Liver (tissue), 9 donors: Measurements from ENCODE around the gene HNF4A. TPM values are rescaled to one million over a fixed set of nuclear protein-coding genes. Genes with fewer than 3 reads are reported as not detected.

ENCODE experiments used
- DNase-seq: peaks from one replicate; pipeline ENCODE4 v3.0.0-alpha.2; 2017; ENCODE audit warnings: low spot score
- H3K27ac ChIP-seq, 2 donors: one replicate each; pipeline ENCODE4 v1.7.0; 2013; ENCODE audit warnings: inconsistent platforms in 2 of 2, low read length in 2 of 2, control low read depth in 1 of 2, low read depth in 1 of 2, mild to moderate bottlenecking in 1 of 2
- H3K27me3 ChIP-seq, 4 donors: one replicate each; pipeline versions ENCODE4 v1.6.1 to v1.7.0; 2013; ENCODE audit warnings: low read length in 3 of 4, inconsistent platforms in 1 of 4, mild to moderate bottlenecking in 1 of 4, moderate library complexity in 1 of 4; ENCODE audit not compliant: control insufficient read depth in 4 of 4, insufficient read depth in 4 of 4
- H3K36me3 ChIP-seq, 4 donors: one replicate each; pipeline versions ENCODE4 v1.6.1 to v1.7.0; 2013; ENCODE audit warnings: low read length in 3 of 4, mild to moderate bottlenecking in 3 of 4, low read depth in 1 of 4, moderate library complexity in 1 of 4; ENCODE audit not compliant: control insufficient read depth in 4 of 4, insufficient read depth in 3 of 4
- H3K4me1 ChIP-seq, 4 donors: one replicate each; pipeline versions ENCODE4 v1.6.1 to v1.7.0; 2013; ENCODE audit warnings: low read length in 3 of 4, mild to moderate bottlenecking in 3 of 4, moderate library complexity in 1 of 4; ENCODE audit not compliant: control insufficient read depth in 4 of 4, insufficient read depth in 4 of 4
- H3K4me3 ChIP-seq, 3 donors: one replicate each; pipeline versions ENCODE4 v1.6.1 to v1.7.0; 2013; ENCODE audit warnings: low read length in 3 of 3, control low read depth in 1 of 3, low read depth in 1 of 3, mild to moderate bottlenecking in 1 of 3
- H3K9ac ChIP-seq, 2 donors: one replicate each; pipeline ENCODE4 v1.7.0; 2013; ENCODE audit warnings: low read length in 2 of 2, mild to moderate bottlenecking in 2 of 2, moderate library complexity in 2 of 2, control low read depth in 1 of 2, low read depth in 1 of 2
- H3K9me3 ChIP-seq, 4 donors: one replicate each; pipeline versions ENCODE4 v1.6.1 to v1.7.0; 2013; ENCODE audit warnings: low read length in 3 of 4; ENCODE audit not compliant: control insufficient read depth in 4 of 4
- CTCF ChIP-seq: fragments of 150-350 bp; IDR thresholded peaks from 2 replicates; pipeline ENCODE4 v1.5.1; 2017; ENCODE audit warnings: improper control_type of control experiment, low read depth, low read length; ENCODE audit not compliant: missing input control
- EGR1 ChIP-seq, 2 donors: IDR thresholded peaks; 2 replicates each; pipeline ENCODE4 v1.6.1; 2016 to 2018; ENCODE audit warnings: antibody characterized with exemption in 2 of 2, low read depth in 2 of 2
- FOXA1 ChIP-seq: IDR thresholded peaks from 2 replicates; pipeline ENCODE4 v1.6.1; 2016; ENCODE audit warnings: antibody characterized with exemption
- FOXA2 ChIP-seq: IDR thresholded peaks from 2 replicates; pipeline ENCODE4 v1.6.1; 2016; ENCODE audit warnings: antibody characterized with exemption
- GABPA ChIP-seq, 2 donors: IDR thresholded peaks in 1 of 2; conservative IDR thresholded peaks in 1 of 2; 2 replicates each; pipeline ENCODE4 v1.6.1; 2016; ENCODE audit warnings: antibody characterized with exemption in 2 of 2, mild to moderate bottlenecking in 1 of 2, moderate library complexity in 1 of 2
- HNF4A ChIP-seq, 2 donors: conservative IDR thresholded peaks; 2 replicates each; pipeline ENCODE4 v1.6.1; 2016; ENCODE audit warnings: antibody characterized with exemption in 2 of 2, mild to moderate bottlenecking in 2 of 2
- HNF4G ChIP-seq: IDR thresholded peaks from 2 replicates; pipeline ENCODE4 v1.6.1; 2016; ENCODE audit warnings: antibody characterized with exemption
- MAX ChIP-seq: IDR thresholded peaks from 2 replicates; pipeline ENCODE4 v1.6.1; 2016; ENCODE audit warnings: antibody characterized with exemption
- NR2F2 ChIP-seq: IDR thresholded peaks from 2 replicates; pipeline ENCODE4 v1.6.1; 2016; ENCODE audit warnings: antibody characterized with exemption
- RAD21 ChIP-seq, 2 donors: IDR thresholded peaks; 2 replicates each; pipeline ENCODE4 v1.6.1; 2016; ENCODE audit warnings: antibody characterized with exemption in 2 of 2, mild to moderate bottlenecking in 2 of 2
- RXRA ChIP-seq, 2 donors: IDR thresholded peaks; 2 replicates each; pipeline ENCODE4 v1.6.1; 2017 to 2018; ENCODE audit warnings: antibody characterized with exemption in 2 of 2, mild to moderate bottlenecking in 1 of 2
- SP1 ChIP-seq: IDR thresholded peaks from 2 replicates; pipeline ENCODE4 v1.6.1; 2018; ENCODE audit warnings: antibody characterized with exemption, mild to moderate bottlenecking
- YY1 ChIP-seq: IDR thresholded peaks from 2 replicates; pipeline ENCODE4 v1.6.1; 2016; ENCODE audit warnings: antibody characterized with exemption, mild to moderate bottlenecking
- WGBS: extraction: QIAGEN DNeasy Blood & Tissue Kit; methylation state at CpG from one replicate; pipeline ENCODE4 v1.1.7; 2013; 5-methylcytosine and 5-hydroxymethylcytosine counted together
- polyA plus RNA-seq, 2 donors: library from polyadenylated mRNA; stranded (reverse) in 1 of 2; unstranded in 1 of 2; fragments of 200-250 nt in 1 of 2; fragments of >200 nt in 1 of 2; fragmentation: Nextera tagmentation in 1 of 2; extraction: Ambion mirVana in 1 of 2; gene quantifications; one replicate each; pipeline versions ENCODE4 v1.2.1 to v1.2.3, GENCODE V29; 2013 to 2015
- total RNA-seq, 2 donors: library from RNA; depleted of rRNA; stranded (reverse); fragments of >200 nt; gene quantifications; one replicate each; pipeline ENCODE4 v1.2.3, GENCODE V29; 2014
- TF ChIP-seq, protein P1 (sequence below): IDR thresholded peaks from 2 replicates; pipeline ENCODE4 v1.6.1; 2016; ENCODE audit warnings: antibody characterized with exemption, mild to moderate bottlenecking
- TF ChIP-seq, protein P2 (sequence below): IDR thresholded peaks from 2 replicates; pipeline ENCODE4 v1.6.1; 2016; ENCODE audit warnings: antibody characterized with exemption
- TF ChIP-seq, protein P3 (sequence below): IDR thresholded peaks from 2 replicates; pipeline ENCODE4 v1.6.1; 2016; ENCODE audit warnings: antibody characterized with exemption
- donor health status: healthy.
- donor health status: healthy.
- donor health status: healthy.
- donor health status: healthy.
- donor health status: healthy.

HNF4A gene
- total and polyA plus RNA-seq, 4 donors, result 51.7 to 171 (median 86.0) TPM

DNA sequence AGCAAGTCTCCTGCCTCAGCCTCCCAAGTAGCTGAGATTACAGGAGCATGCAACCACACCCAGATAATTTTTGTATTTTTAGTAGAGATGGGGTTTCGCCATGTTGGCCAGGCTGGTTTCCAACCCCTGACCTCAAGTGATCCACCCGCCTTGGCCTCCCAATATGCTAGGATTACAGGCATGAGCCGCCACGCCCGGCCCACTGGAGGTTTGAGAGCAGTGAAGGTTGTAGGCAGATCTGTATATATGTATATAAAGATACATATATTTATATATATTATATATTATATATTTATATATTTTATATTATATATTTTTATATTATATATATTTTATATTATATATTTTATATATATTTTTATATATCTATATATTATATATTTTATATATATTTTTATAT is 82.0 kb downstream of the HNF4A start:
- Histone ChIP-seq H3K27ac (no peak overlapping the region), H3K9me3 (no peaks in the 10 kb centered on the region), H3K9ac (no peak overlapping the region), H3K4me1 (peaks cover 2 to 25% (median 13%) of the 10 kb centered on the region in 4 donors), H3K4me3 (no peak overlapping the region), H3K27me3 (no peaks in the 10 kb centered on the region), H3K36me3 (no peaks in the 10 kb centered on the region)
- TF ChIP-seq, protein P1, sequence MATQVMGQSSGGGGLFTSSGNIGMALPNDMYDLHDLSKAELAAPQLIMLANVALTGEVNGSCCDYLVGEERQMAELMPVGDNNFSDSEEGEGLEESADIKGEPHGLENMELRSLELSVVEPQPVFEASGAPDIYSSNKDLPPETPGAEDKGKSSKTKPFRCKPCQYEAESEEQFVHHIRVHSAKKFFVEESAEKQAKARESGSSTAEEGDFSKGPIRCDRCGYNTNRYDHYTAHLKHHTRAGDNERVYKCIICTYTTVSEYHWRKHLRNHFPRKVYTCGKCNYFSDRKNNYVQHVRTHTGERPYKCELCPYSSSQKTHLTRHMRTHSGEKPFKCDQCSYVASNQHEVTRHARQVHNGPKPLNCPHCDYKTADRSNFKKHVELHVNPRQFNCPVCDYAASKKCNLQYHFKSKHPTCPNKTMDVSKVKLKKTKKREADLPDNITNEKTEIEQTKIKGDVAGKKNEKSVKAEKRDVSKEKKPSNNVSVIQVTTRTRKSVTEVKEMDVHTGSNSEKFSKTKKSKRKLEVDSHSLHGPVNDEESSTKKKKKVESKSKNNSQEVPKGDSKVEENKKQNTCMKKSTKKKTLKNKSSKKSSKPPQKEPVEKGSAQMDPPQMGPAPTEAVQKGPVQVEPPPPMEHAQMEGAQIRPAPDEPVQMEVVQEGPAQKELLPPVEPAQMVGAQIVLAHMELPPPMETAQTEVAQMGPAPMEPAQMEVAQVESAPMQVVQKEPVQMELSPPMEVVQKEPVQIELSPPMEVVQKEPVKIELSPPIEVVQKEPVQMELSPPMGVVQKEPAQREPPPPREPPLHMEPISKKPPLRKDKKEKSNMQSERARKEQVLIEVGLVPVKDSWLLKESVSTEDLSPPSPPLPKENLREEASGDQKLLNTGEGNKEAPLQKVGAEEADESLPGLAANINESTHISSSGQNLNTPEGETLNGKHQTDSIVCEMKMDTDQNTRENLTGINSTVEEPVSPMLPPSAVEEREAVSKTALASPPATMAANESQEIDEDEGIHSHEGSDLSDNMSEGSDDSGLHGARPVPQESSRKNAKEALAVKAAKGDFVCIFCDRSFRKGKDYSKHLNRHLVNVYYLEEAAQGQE, result no peak
- TF ChIP-seq RXRA (IDR thresholded peaks at IDR 0.05), result no peak
- no peak for TF ChIP-seq FOXA2
- TF ChIP-seq RAD21 (IDR thresholded peaks at IDR 0.05), result no peak
- TF ChIP-seq FOXA1, result no peak
- TF ChIP-seq, protein P2, sequence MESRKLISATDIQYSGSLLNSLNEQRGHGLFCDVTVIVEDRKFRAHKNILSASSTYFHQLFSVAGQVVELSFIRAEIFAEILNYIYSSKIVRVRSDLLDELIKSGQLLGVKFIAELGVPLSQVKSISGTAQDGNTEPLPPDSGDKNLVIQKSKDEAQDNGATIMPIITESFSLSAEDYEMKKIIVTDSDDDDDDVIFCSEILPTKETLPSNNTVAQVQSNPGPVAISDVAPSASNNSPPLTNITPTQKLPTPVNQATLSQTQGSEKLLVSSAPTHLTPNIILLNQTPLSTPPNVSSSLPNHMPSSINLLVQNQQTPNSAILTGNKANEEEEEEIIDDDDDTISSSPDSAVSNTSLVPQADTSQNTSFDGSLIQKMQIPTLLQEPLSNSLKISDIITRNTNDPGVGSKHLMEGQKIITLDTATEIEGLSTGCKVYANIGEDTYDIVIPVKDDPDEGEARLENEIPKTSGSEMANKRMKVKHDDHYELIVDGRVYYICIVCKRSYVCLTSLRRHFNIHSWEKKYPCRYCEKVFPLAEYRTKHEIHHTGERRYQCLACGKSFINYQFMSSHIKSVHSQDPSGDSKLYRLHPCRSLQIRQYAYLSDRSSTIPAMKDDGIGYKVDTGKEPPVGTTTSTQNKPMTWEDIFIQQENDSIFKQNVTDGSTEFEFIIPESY, result no peak
- TF ChIP-seq, protein P3, sequence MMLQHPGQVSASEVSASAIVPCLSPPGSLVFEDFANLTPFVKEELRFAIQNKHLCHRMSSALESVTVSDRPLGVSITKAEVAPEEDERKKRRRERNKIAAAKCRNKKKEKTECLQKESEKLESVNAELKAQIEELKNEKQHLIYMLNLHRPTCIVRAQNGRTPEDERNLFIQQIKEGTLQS, result no peak
- TF ChIP-seq SP1, result no peak
- no peak for TF ChIP-seq NR2F2
- TF ChIP-seq MAX, result no peak
- TF ChIP-seq HNF4G, result no peak
- no peak for TF ChIP-seq EGR1 (IDR thresholded peaks at IDR 0.05; ENCODE audit: low read depth in 2 of 2)
- TF ChIP-seq GABPA (IDR thresholded peaks at IDR 0.05 in 1 of 2, conservative IDR thresholded peaks at IDR 0.05 in 1 of 2), result no peak
- TF ChIP-seq YY1, result no peak
- 99% methylated on average over 5 of the region's 5 CpGs for WGBS
- no peak for DNase-seq

DNA sequence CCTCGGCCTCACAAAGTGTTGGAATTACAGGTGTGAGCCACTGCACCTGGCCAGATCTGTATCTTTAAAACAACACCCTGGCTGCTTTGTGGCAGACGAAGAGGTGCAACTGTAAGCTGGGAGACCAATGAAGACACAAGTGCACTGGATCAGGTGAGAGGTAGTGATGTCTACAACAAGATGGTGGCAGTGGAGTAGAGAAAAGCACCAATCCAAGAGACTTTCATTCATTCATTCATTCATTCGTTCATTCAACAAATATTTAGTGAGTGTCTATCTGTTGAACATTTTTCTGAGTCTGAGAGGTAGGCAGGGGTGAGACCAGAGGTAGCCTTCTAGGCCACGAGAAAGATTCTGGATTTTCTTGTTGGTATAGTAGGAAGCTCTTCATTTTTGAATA is 83.3 kb downstream of the HNF4A start:
- no peak for DNase-seq
- H3K27ac ChIP-seq, result no peak overlapping the region
- H3K4me3 ChIP-seq, result no peak overlapping the region
- H3K9me3 ChIP-seq, result no peaks in the 10 kb centered on the region
- H3K36me3 ChIP-seq, result no peaks in the 10 kb centered on the region
- WGBS, result 83% methylated on average over 4 of the region's 4 CpGs
- H3K27me3 ChIP-seq, result no peaks in the 10 kb centered on the region
- H3K9ac ChIP-seq, result no peak overlapping the region
- peaks cover 4 to 23% (median 13%) of the 10 kb centered on the region in 4 donors for H3K4me1 ChIP-seq
- TF ChIP-seq EGR1 (IDR thresholded peaks at IDR 0.05; ENCODE audit: low read depth in 2 of 2) (no peak), RXRA (IDR thresholded peaks at IDR 0.05) (no peak), YY1 (no peak), MAX (no peak), RAD21 (IDR thresholded peaks at IDR 0.05) (no peak), HNF4A (conservative IDR thresholded peaks at IDR 0.05) (no peak), NR2F2 (no peak), FOXA1 (no peak), SP1 (no peak), GABPA (IDR thresholded peaks at IDR 0.05 in 1 of 2, conservative IDR thresholded peaks at IDR 0.05 in 1 of 2) (no peak), CTCF (no peak)
- TF ChIP-seq, protein P3, result no peak
- TF ChIP-seq, protein P1, result no peak
- TF ChIP-seq, protein P2, result no peak
